SH-SY5Y (cell line): ENCODE results near the gene PLXNA3.

Experiments
- GATA2 ChIP-seq: IDR thresholded peaks from 2 replicates; pipeline ENCODE4 v1.6.1; 2011; ENCODE audit warnings: mild to moderate bottlenecking, low read depth, low read length
- GATA3 ChIP-seq: IDR thresholded peaks from 2 replicates; pipeline ENCODE4 v1.6.1; 2011; ENCODE audit warnings: low read depth, mild to moderate bottlenecking, low read length, moderate library complexity

GRCh38 chrX:154436983-154437752 is 20.9 kb upstream of the PLXNA3 start, which contains the start of gene GDI1:
- TF ChIP-seq GATA3: no peak
- no peak for TF ChIP-seq GATA2
